Stimulated activated CD8-positive, alpha-beta memory T cell treated with anti-CD3 and anti-CD28 coated beads, Interleukin-15, amount 100 ng/mL, for 48 hours (primary cell): ENCODE results near the gene ALX1.
"Not testable (repeated sequence)": the region's sequence is repeated elsewhere in the genome, so short reads cannot be mapped to it uniquely, and the experiment has no call there.

Source experiments
- DNase-seq, 2 donors: peaks; one replicate each; pipeline ENCODE4 v3.0.0-alpha.2; 2020; ENCODE audit warnings: low read depth in 2 of 2

The ALX1 gene

DNA sequence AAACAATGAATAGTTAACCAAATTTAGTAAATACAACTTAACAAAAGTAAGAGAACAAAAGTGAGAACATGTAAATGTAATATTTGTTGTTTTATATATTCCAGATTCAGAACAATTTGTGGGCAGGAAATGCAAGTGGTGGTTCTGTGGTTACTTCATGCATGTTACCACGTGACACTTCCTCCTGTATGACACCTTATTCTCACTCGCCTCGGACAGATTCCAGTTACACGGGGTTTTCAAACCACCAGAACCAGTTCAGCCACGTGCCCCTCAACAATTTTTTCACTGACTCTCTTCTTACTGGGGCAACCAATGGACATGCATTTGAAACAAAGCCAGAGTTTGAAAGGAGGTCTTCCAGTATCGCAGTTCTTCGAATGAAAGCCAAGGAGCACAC is 21.0 kb downstream of the ALX1 start:
- no peak for DNase-seq

DNA sequence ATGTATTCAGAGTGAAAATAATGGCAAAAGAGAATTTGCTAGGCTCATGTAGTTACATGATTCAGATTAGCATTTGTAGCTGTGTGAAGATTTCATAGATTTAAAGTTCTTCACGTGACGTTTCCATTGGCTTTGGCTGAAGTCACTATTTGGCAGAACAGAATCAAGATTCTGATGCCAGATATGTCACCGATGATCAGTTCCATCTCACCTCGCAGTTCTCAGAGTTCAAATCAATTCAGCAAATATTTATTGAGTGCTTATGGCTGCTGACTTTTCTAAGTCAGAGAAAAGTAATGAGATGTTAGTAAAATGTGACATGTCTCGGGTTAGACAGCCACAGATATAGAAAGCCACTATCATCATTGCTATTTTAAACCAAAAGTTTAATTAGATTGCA is 28.4 kb downstream of the ALX1 start:
- no peak for DNase-seq

DNA sequence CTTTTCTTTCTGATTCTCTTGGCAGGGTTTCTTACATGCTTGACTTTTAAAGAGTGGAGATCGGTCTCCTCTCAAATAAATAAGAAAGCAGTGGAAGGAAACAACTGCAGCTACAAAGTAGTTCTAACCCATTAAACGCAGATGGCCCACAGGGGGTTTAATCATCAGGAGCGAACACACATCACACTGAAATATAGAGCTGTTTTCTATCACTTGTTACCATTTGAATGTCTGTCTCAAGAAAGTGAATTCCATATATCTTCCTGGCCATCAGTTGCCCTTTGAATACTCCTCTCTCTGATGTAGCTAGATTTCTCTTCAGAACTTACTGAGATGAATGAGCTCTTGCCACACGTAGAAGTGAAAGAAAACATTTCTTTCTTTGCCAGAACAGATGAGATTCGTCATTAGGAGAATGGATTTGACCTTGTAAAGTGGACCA is 29.1 kb downstream of the ALX1 start:
- no peak for DNase-seq

DNA sequence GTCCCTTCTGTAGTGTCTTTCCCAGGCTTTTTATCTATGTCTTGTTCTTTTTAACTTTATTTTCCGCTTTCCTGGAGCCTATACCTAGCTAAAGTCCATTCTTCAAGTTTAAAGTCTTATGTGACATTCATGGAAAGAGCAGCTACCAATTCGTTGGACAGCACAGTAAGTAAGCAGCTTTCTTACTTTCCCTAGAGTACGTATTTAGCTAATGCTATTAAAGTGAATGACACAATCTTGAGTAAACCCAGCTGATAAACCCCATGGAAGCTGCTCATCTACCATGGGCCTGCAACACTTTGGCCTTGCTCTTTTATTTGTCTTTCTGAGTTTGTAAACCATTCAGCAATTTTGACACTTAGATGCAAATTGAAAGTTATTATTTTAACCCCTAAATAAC is 30.0 kb downstream of the ALX1 start:
- no peak for DNase-seq

DNA sequence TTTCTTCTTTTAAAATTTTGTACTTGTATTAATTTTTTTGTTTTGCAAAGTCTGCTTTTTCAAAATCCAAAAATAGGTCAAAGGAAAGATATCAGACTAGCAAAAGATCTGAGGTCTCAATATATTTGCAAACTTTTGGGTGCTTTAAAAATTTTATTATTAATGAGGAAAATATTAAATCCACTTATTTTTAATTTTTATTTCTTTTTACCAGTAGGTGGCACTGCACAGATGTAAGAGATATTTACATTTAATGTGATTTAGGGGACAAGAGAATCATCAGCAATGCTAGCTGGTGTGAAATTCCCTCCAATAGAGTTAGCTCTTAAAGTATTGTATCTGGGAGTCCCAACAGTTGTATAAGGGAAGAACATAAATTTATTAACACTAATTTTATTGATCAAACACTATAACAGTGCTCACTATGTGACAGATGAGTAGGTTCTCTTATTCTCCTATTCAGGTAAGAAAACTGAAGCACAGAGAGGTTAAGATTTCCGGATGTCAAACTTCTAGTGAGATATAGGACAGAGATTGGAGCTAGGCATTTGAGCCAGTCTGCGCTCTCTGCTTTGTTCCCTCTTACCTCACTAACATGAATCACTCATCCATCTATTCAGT is 30.5 kb downstream of the ALX1 start:
- DNase-seq: no peak

DNA sequence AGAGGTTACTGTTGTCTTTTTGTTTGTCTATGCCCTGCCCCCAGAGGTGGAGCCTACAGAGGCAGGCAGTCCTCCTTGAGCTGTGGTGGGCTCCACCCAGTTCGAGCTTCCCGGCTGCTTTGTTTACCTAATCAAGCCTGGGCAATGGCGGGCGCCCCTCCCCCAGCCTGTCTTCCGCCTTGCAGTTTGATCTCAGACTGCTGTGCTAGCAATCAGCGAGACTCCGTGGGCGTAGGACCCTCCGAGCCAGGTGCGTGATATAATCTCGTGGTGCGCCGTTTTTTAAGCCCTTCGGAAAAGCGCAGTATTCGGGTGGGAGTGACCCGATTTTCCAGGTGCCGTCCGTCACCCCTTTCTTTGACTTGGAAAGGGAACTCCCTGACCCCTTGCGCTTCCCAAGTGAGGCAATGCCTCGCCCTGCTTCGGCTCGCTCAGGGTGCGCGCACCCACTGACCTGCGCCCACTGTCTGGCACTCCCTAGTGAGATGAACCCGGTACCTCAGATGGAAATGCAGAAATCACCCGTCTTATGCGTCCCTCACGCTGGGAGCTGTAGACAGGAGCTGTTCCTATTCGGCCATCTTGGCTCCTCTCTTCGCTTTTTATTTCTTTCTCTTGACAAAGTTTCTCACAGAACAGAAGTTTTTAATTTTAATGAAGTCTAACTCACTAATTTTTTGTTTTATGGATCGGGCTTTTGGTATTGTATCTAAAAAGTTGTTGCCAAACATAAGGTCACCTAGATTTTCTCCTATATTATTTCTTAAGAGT is 38.0 kb downstream of the ALX1 start:
- DNase-seq: not testable (repeated sequence)

DNA sequence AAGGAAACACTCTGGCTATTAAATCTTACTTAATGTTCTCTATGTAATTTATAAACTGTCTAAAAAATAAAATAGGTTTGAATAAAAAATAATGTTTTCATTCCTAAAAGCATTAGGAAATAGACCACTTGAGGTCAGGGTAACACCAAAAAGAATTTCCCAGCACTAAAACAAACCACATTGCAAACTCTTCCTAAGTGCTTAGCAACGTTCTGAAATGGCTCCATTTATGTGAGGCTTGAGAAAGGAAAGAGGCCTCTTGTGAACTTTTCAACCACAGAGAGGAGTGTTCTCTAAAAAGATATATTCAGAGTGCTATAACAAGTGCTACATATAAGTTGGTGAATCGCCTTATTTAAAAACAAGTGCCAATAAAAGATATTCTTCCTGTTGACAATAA is 42.7 kb downstream of the ALX1 start:
- no peak for DNase-seq

DNA sequence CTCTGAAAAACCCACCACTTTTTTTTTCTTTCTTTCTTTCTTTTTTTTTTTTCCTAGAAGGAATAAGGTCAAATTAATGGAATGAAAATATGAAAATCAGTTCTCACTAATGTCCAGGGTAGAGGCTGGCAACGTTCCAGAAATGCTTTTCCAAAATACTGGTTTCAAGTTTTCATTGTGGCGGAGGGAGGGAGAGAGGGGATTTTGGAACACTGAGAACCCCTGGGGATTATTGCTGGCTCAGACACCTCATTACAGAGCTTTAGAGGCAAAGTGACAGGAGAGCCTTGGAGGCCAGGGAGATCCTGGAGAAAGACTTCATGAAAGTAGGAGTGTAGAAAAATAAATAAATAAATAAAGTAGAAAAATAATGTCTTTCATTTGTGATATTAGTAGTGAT is 45.4 kb downstream of the ALX1 start:
- no peak for DNase-seq

DNA sequence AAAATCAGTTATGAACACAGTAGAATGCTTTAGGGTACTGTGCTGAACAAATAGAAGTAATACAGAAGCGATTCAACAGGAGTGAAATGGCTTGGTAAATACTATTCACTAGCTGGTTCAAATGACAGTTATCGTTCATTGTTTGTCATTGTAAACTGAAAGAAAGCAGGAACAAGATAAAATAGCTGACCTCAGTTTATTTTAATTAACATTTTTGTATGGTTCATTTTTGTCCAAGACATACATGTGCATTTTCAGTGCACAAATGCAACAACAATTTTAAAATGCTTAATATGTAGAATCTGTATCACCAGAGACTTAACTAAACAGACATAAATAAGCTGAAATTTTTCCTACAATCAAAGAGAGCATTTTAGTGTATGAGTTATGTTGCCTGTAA is 49.9 kb downstream of the ALX1 start:
- no peak for DNase-seq

DNA sequence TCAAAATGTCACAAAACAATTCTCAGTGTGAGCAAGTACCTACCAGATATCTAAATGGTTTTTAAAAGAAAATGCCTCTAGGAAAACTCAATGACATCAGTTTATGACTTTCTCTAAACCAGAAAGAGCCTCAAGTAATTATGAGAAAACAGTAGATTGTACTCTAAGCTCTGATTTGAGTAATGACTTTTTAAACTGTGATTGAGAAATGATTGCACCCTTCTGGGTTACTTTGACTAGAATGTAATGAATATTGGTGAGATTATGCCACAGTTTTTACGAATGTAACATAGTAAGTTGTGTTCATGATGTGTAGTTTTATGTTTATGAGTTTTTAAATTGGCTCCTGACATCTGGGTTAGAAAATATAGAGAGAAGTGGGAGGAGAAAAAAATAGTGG is 68.8 kb downstream of the ALX1 start:
- DNase-seq: no peak

DNA sequence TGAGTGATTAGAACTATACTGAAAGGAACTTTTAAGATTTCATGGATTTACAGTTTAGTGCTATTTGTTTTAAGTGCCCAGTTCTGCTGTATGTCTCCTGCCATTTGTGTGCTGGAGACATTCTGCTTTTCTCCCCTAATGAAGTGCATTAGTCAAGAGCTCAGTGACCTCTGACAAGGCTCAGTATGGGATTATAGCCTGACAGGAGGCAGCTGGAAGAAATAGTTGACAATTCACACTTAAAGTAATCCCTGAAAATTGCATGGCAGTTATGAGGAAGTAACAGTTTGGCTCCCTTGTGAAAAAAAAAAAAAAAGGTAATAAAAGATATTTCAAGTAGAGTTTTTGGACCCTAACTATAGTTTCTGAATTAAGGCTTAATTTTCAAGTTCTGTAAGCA is 70.3 kb downstream of the ALX1 start:
- DNase-seq: no peak
